ENCODE results near the gene CMPK2.

Gene CMPK2

GRCh38 chr2:6814312-6814711, 51.4 kb downstream of the CMPK2 start:
- Histone ChIP-seq H3K4me3 (ENCODE audit: low read depth, low read length) (no peak overlapping the region), H3K9me3 (ENCODE audit: control insufficient read depth, insufficient read depth, low read depth, low read length) (no peaks in the 10 kb centered on the region), H3K36me3 (ENCODE audit: control insufficient read depth in 2 of 2, insufficient read depth in 1 of 2, low read length in 2 of 2) (no peaks in the 10 kb centered on the region), H3K27ac (ENCODE audit: extremely low read depth, low read depth, low read length) (no peak overlapping the region), H3K4me1 (ENCODE audit: control insufficient read depth, insufficient read depth, low read length) (no peaks in the 10 kb centered on the region)
- CTCF ChIA-PET, result no interaction called here
- POLR2A ChIA-PET, result no interaction called here
- TF ChIP-seq ZNF18 (tag by site-specific recombination; IDR thresholded peaks at IDR 0.05) (no peak), ZNF660 (tag by site-specific recombination; IDR thresholded peaks at IDR 0.05) (no peak), ZFHX2 (tag by site-specific recombination; conservative IDR thresholded peaks at IDR 0.05) (no peak), ZSCAN23 (tag by site-specific recombination; IDR thresholded peaks at IDR 0.05) (no peak), SP3 (tag by site-specific recombination; IDR thresholded peaks at IDR 0.05) (no peak), ZNF324 (tag by site-specific recombination; IDR thresholded peaks at IDR 0.05) (no peak), ZNF214 (tag by site-specific recombination; IDR thresholded peaks at IDR 0.05; ENCODE audit: borderline replicate concordance) (no peak), ZNF561 (tag by site-specific recombination; IDR thresholded peaks at IDR 0.05; ENCODE audit: borderline replicate concordance) (no peak), RBAK (tag by site-specific recombination; IDR thresholded peaks at IDR 0.05) (no peak), ZNF548 (tag by site-specific recombination; IDR thresholded peaks at IDR 0.05) (no peak), BCL11B (tag by site-specific recombination; IDR thresholded peaks at IDR 0.05; ENCODE audit: low read depth) (no peak), ZNF530 (tag by site-specific recombination; IDR thresholded peaks at IDR 0.05; ENCODE audit: low read depth) (no peak), ZNF626 (tag by site-specific recombination; IDR thresholded peaks at IDR 0.05) (no peak), ZNF610 (tag by site-specific recombination; IDR thresholded peaks at IDR 0.05; ENCODE audit: borderline replicate concordance) (no peak), PRDM10 (tag by site-specific recombination; IDR thresholded peaks at IDR 0.05) (no peak), CTCF (tag by site-specific recombination; IDR thresholded peaks at IDR 0.05) (no peak), ZXDB (tag by site-specific recombination; IDR thresholded peaks at IDR 0.05) (no peak), ZBTB49 (tag by site-specific recombination; IDR thresholded peaks at IDR 0.05; ENCODE audit: low read depth) (no peak)

Data from HEK293 (cell line).